DMS79 treated with DMSO at 0.1 percent for 48 hours (cell line): ENCODE results near the gene MXRA8.

Experiments
- DNase-seq: peaks from one replicate; lab custom pipeline; 2025; lab: John Stamatoyannopoulos, UW

Gene MXRA8

GRCh38 chr1:1349256-1350012 lies 8.9 kb downstream of the MXRA8 start, which contains the start of gene DVL1:
DVL1 (minus strand) TSS chr1:1349418; CDS start chr1:1349065, 353 bp downstream.
- DNase-seq = peak; percentile 59

GRCh38 chr1:1348420-1349255 lies 9.7 kb downstream of the MXRA8 start:
- DNase-seq = no peak

DNA sequence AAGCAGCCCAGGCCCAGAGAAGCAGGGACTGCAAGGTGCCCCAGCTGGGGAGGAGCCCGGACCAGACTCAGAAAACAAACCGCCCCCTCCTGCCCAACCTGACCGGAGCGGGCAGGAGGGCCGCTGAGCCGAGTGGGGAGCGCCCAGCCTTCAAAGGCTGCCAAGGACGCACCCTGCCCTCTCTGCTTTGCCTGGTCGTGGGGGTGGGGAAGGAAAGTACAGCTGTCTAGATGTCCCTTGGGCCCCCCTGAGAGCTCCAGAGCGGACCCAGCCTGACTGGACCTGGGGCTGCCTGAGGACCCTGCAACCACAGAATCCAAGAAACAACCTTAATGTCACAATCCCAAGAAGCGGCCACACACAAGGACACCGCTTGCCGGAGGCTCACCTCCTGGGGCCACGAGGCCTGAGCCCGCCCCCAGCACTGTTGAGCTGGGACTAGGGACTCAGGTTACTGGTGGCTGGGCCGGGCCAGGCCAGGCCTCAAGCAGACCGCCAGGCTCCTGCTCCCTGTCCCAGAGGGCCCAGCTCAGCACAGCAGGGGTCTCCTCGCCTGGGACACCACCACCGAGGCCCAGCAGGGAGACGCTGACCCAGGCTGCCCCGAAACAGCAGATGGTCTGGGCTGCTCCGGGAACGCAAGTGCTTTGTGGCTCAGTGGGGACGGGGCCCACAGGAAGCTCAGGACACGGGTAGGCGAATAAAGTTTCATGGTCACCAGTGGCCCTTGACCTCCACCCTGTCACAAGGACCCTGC lies 10.5 kb downstream of the MXRA8 start:
- DNase-seq = no peak

DNA sequence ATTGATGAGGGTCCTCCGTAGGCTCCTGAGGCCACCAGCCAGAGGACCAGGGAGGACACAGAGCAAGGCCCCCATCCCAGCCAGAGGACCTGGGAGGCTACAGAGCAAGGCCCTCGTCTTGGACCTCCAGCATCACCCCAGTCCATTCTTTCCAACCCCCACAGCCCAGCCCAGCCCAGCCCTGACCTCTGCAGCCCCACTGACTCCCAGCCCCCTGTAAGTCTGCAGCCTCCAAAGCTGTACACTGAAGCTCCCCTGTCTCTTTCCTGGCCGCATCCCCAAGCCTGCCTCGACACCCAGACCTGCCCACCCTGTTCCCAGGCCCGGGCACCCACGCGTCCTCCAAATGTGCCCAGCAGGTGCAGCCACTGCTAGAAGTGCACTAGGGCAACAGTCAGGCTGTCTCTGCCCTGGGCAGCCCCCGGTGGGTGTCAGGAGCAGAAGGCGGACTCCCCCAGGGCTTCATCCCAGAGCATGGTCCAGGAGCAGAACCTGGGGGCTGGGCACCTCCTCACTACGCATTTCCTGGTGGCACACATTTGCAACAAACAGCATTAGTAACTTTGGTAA lies 11.2 kb downstream of the MXRA8 start:
- DNase-seq = no peak

DNA sequence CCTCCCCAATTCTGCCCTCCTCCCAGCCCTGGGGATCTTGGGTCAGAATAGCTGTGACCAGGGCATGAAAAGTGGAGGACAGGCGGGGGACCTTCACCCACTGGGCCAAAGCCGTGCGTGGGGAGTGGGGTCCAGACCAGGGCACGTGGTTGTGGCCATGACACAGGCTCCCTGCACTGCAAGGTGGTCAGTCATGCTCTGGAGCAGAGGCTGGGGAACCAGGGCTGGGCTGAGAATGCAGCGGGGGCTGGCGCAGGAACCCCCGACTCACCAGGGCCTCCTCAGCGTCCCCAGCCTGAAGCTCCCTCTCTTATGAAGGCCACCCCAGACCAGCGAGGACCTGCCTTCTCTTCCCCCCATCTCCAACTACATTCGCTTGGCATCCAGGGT lies 11.9 kb downstream of the MXRA8 start:
- DNase-seq = no peak

DNA sequence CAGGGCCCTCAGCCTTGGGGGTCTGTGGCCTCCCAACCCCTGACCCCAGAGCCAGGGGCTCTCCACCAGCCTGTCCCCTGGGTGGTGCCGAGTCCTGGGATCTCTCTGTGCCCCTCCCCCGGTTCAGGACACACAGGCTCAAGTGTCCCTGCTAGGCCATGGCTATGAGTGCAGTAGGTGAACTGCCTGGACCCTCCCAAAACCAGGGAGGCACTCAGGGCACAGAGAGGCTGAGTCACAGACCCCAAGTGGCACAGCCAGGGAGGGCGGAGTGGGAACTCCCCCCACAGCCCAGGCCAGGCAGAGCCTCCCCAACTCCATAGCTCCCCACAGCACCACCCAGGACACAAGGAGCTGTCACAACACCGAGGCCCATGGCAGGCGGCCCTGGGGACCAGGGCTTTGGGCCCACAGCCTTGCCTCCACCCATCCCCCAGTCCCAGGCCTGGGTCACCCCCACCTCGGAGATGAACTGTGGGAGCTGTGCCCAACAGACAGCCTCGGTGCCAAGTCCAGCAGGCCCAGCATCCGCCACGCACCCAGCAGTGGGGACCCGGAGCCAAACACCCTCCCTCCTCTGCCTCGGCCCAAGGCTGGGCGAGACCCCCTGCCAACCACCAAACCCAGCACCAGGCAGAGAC lies 12.4 kb downstream of the MXRA8 start:
- DNase-seq = no peak

DNA sequence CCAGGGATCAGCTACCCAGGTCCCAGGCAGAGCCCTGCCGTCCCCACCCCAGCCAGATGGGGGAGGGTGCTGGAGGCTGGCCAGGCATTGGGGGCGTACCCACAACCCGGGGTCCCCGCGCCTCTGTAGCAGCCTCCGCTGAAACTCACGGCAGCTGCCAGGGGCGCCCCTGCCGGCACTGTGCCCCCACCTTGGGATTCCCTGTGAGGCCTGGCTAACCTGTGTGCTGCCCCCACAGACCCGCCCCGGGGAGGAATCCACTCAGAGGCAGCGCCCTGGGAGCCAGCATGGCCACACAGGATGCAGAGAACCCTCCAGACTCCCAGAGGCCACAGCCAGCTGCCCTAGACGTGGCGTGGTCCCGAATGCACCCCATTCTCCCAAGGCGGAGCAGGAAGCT lies 13.0 kb downstream of the MXRA8 start:
- DNase-seq = no peak

DNA sequence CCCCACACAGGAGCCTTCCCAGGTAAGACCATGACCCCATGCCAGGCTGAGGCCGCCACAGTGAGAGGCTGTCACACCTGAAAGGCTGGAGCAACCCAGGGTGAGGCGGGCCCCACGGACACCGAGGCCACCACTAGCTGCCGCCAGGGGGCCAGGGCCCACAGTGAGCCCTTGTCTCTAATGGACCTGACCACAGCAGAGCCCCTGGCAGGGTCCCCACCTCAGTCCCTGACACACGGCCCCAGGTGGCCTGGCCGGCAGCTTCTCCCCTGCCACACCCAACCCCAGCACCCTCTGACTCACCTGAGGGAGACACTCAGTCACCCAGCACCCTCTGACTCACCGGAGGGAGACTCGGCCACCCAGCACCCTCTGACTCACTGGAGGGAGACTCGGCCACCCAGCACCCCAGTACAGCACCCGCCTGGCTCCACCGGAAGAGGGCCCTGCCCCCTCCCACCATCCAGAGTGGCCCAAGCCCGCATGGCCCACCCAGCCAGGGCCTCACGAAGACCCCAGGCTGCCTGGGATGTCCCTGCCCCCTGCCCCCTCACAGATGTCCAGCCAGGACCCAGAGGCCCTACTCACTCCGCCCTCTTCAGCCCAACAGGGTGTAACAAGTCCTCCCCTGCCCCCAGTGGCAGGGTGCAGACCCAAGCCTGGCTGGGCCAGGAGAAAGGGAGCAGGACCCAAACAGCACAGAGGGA lies 13.5 kb downstream of the MXRA8 start:
- no peak for DNase-seq

- no peak for DNase-seq
Measured at GRCh38 chr1:1343811-1344421, 14.4 kb downstream of the MXRA8 start.

DNA sequence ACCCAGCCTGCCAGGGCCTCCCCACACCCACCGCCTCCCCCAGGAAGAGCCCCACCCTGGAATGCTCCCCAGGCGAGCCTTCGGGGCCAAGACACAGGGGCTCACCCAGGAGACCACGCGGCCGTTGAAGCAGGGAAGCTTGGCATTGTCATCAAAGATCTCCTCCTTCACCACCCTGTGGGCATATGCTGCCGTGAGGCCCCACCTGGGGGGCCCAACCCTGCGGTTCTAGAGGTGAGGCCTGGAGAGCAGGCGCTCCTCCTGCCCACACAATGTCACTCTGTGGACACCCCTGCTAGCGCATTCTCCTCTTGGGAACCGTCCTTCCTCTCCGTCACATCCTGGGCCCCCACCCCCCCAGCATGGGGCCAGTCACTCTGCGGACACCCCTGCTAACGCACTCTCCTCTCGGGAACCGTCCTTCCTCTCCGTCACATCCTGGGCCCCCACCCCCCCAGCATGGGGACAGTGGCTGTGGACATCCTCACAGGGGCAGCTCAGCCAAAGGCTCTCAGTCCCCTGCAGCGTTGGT lies 15.7 kb downstream of the MXRA8 start:
- DNase-seq = no peak

DNA sequence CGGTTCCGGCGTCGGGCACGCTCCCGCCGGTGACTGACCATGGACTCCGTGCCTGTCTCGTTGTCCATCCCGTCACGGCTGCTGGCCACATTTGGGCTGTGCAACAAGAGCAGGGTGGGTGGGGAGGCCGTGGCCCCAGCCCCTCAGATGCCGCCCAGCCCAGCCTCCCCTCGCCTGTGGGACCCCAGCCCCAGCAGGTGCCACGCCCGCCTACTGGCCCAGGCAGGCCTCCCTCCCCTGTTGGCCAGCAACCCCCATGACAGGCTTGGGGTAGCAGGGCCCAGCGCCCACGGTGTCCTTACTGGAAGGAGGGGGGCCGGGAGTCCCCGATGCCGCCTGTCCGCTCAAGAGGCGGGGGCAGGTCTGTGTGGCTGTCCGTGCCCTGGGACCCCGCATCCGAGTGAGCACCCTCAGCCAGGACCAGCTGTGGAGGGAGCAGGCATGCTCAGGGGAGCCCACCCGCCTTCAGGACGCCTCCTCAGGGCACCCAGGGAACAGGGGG lies 16.2 kb downstream of the MXRA8 start:
- no peak for DNase-seq

DNA sequence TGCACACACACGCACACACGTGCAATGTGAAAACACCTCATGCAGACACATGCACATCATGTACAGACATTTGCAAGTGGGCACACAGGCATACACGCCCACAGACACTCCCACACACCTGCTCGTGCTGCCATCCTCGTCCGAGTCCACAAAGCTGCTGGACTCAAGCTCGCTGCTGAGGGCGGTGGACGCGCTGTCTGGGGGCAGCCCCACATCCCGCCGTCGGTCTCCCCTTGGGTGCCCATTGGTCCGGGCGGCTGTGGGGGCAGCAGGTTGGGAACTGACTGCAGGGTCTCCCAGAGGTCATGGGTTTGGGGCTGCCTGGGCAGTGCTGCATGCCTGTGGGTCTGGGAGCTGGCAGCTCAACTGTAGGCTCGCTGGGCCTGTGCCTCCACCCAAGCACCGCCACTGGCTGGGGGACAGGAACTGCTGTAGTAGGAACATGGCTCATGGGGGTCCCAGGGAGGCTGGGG lies 16.8 kb downstream of the MXRA8 start:
- DNase-seq = no peak

DNA sequence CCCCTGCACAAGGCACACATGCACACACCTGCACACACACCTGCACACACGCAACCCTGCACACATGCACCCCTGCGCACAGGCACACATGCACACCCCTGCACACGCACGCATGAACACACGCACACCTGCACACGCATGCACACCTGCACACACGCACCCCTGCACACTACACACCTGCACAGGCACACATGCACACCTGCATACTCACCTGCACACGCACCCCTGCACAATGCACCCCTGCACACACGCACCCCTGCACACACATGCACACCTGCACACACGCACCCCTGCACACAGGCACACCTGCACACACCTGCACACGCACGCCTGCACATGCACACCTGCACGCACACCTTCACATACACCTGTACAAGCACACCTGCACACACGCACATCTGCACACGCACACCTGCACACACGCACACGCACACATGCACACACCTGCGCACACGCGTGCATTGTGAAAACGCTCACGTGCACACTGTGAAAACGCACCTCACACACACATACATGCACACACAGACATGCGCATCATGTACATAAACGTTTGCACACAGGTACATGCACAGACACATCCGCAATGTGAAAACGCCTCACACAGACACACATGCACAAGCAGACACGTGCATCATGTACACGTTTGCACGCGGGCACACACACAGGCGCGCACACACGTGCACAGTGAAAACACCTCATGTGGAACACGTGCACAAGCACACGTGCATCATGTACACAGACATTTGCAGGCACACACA lies 17.4 kb downstream of the MXRA8 start:
- no peak for DNase-seq

- DNase-seq = no peak
Measured at GRCh38 chr1:1340185-1340584, 18.2 kb downstream of the MXRA8 start.

DNA sequence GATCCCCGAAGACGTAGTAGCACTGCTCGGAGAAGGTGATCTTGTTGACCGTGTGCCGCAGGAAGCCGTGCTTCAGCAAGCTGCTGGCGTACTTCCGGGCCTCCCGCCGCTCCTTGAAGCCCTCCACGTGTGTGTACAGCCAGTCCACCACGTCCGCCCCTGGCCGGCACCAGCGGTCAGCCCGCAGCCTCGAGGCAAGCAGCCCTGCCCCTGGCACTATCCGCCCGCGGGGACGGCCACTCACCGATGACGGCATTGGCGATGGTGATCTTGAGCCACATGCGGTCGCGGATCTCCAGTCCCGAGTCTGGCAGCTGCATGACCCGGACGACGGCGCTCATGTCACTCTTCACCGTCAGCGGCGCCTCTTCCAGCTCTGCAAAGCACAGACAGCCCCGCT lies 20.1 kb downstream of the MXRA8 start:
- no peak for DNase-seq

GRCh38 chr1:1337793-1338147 lies 20.6 kb downstream of the MXRA8 start:
- DNase-seq = no peak

- no peak for DNase-seq
Measured at GRCh38 chr1:1336931-1337792, 21.2 kb downstream of the MXRA8 start.

GRCh38 chr1:1336446-1336845 lies 21.9 kb downstream of the MXRA8 start:
- DNase-seq = no peak
